OCI-LY7 (cell line): ENCODE measurements around the gene CLCN6. TPM values are rescaled to one million over a fixed set of nuclear protein-coding genes. Genes with fewer than 3 reads are reported as not detected.

Experiments
- BruUV-seq: library from RNA; stranded (reverse); fragments of 400-500 nt; replicated peaks from 2 replicates; lab custom pipeline; 2021; lab: Mats Ljungman, UMichigan
- CTCF ChIA-PET: fragments of 300-600 bp; sonication (Branson Sonifier 250); formaldehyde crosslinking; loops from one replicate; lab custom pipeline; 2022; ENCODE audit warnings: antibody characterized with exemption; ENCODE audit not compliant: unreplicated experiment; lab: Charles Lee
- POLR2A ChIA-PET: fragments of 300-600 bp; sonication (Branson Sonifier 250); formaldehyde crosslinking; loops from one replicate; lab custom pipeline; 2022; ENCODE audit warnings: antibody characterized with exemption; lab: Charles Lee
- DNase-seq: peaks from one replicate; pipeline ENCODE4 v3.0.0-alpha.2; 2015; ENCODE audit warnings: low spot score
- H2AFZ ChIP-seq: fragments of 200-600 bp; sonication (generic), shearing (Covaris generic); 2 replicates; pipeline ENCODE4 v1.6.1; 2014; ENCODE audit warnings: mild to moderate bottlenecking, antibody characterized with exemption, low read length, moderate library complexity
- H3K27ac ChIP-seq: fragments of 200-600 bp; sonication (generic); 2 replicates; pipeline ENCODE4 v1.5.1; 2014; ENCODE audit warnings: mixed run types, low read depth, mild to moderate bottlenecking, moderate library complexity, low read length, inconsistent platforms; ENCODE audit not compliant: poor library complexity, severe bottlenecking
- H3K36me3 ChIP-seq: fragments of 200-600 bp; sonication (generic); 2 replicates; pipeline ENCODE4 v1.6.1; 2014; ENCODE audit warnings: mild to moderate bottlenecking, antibody characterized with exemption, low read length, moderate library complexity, mixed read lengths; ENCODE audit not compliant: insufficient read depth
- H3K4me1 ChIP-seq: fragments of 200-600 bp; sonication (generic); 2 replicates; pipeline ENCODE4 v1.5.1; 2014; ENCODE audit warnings: mild to moderate bottlenecking, low read length; ENCODE audit not compliant: insufficient read depth, poor library complexity, severe bottlenecking
- H3K4me2 ChIP-seq: fragments of 200-600 bp; sonication (generic); 2 replicates; pipeline ENCODE4 v1.6.1; 2014; ENCODE audit warnings: mild to moderate bottlenecking, low read length
- H3K4me3 ChIP-seq: fragments of 200-600 bp; sonication (generic); 2 replicates; pipeline ENCODE4 v1.5.1; 2014; ENCODE audit warnings: mild to moderate bottlenecking, low read depth, low read length; ENCODE audit not compliant: poor library complexity, severe bottlenecking
- H3K79me2 ChIP-seq: fragments of 200-600 bp; sonication (generic); 2 replicates; pipeline ENCODE4 v1.6.1; 2016; ENCODE audit warnings: low read depth, mild to moderate bottlenecking, low read length, moderate library complexity, mixed read lengths; ENCODE audit not compliant: insufficient read depth
- H3K9me2 ChIP-seq: fragments of 200-600 bp; sonication (generic); 2 replicates; pipeline ENCODE4 v1.6.1; 2016; ENCODE audit warnings: mild to moderate bottlenecking, low read length, mixed read lengths; ENCODE audit not compliant: insufficient read depth
- H3K9me3 ChIP-seq: fragments of 200-600 bp; sonication (generic); 2 replicates; pipeline ENCODE4 v1.6.1; 2014; ENCODE audit warnings: mild to moderate bottlenecking, mixed run types, low read length, mixed read lengths
- H4K20me1 ChIP-seq: fragments of 200-600 bp; sonication (generic); 2 replicates; pipeline ENCODE4 v1.6.1; 2014; ENCODE audit warnings: mild to moderate bottlenecking, antibody characterized with exemption, low read length, moderate library complexity, mixed read lengths; ENCODE audit not compliant: insufficient read depth
- CTCF ChIP-seq: fragments of 200-600 bp; sonication (generic); conservative IDR thresholded peaks from 2 replicates; pipeline ENCODE4 v1.5.1; 2014; ENCODE audit warnings: mild to moderate bottlenecking, antibody characterized with exemption, low read length, moderate library complexity, mixed read lengths
- EZH2phosphoT487 ChIP-seq: fragments of 200-600 bp; sonication (generic); IDR thresholded peaks from 2 replicates; pipeline ENCODE4 v1.6.1; 2018; ENCODE audit warnings: low read depth, borderline replicate concordance, mild to moderate bottlenecking, mixed run types, antibody characterized with exemption, low read length, moderate library complexity, mixed read lengths
- intact Hi-C: fragments of 100-400 bp; cut with micrococcal nuclease; formaldehyde crosslinking; loops from one replicate; pipeline ENCODE4 v1.10.0; 2022; ENCODE audit not compliant: unreplicated experiment
- total RNA-seq, 2 experiments: library from RNA; depleted of rRNA in 1 of 2; stranded (reverse); fragments of >200 nt in 1 of 2; shearing (Covaris generic) in 1 of 2; gene quantifications; 2 replicates each; pipeline ENCODE4 v1.2.3, GENCODE V29; 2014 to 2022

Gene CLCN6
- total RNA-seq, 2 experiments from 2014 or later, result 19.7 to 65.8 TPM

- Histone ChIP-seq H3K4me2 (no peak overlapping the region), H3K4me3 (no peak overlapping the region), H2AFZ (no peak overlapping the region), H3K36me3 (peaks cover 78% of the 10 kb centered on the region), H3K9me2 (no peaks in the 10 kb centered on the region), H3K79me2 (no peaks in the 10 kb centered on the region), H4K20me1 (no peaks in the 10 kb centered on the region), H3K9me3 (no peaks in the 10 kb centered on the region), H3K4me1 (no peaks in the 10 kb centered on the region), H3K27ac (no peak overlapping the region)
- POLR2A ChIA-PET, result no interaction called here
- TF ChIP-seq EZH2phosphoT487 (no peak), CTCF (no peak)
- no TSS peak for BruUV-seq
- CTCF ChIA-PET, result no interaction called here
- intact Hi-C loops, result no loop called here
- DNase-seq, result no peak
These were observed 16.1 kb downstream of the CLCN6 start for GRCh38 chr1:11822091-11822490.

GRCh38 chr1:11823366-11824137 lies 17.6 kb downstream of the CLCN6 start:
- H4K20me1 ChIP-seq, result no peaks in the 10 kb centered on the region
- no peaks in the 10 kb centered on the region for H3K79me2 ChIP-seq
- POLR2A ChIA-PET, result no interaction called here
- no peak overlapping the region for H3K27ac ChIP-seq
- H3K36me3 ChIP-seq, result peaks cover 80% of the 10 kb centered on the region
- no peak overlapping the region for H3K4me2 ChIP-seq
- no peaks in the 10 kb centered on the region for H3K9me3 ChIP-seq
- no peak for DNase-seq
- no peaks in the 10 kb centered on the region for H3K9me2 ChIP-seq
- BruUV-seq, result no TSS peak
- H3K4me1 ChIP-seq, result no peaks in the 10 kb centered on the region
- intact Hi-C loops, result no loop called here
- CTCF ChIA-PET, result no interaction called here
- no peak overlapping the region for H2AFZ ChIP-seq
- H3K4me3 ChIP-seq, result no peak overlapping the region
- TF ChIP-seq EZH2phosphoT487, result no peak
- TF ChIP-seq CTCF, result no peak

GRCh38 chr1:11825131-11825530 lies 19.1 kb downstream of the CLCN6 start:
- DNase-seq, result no peak
- BruUV-seq, result no TSS peak
- TF ChIP-seq EZH2phosphoT487 (no peak), CTCF (no peak)
- Histone ChIP-seq H4K20me1 (no peaks in the 10 kb centered on the region), H3K4me2 (no peak overlapping the region), H2AFZ (no peak overlapping the region), H3K4me1 (no peaks in the 10 kb centered on the region), H3K9me3 (no peaks in the 10 kb centered on the region), H3K4me3 (no peak overlapping the region), H3K79me2 (no peaks in the 10 kb centered on the region), H3K27ac (no peak overlapping the region), H3K36me3 (peaks cover 81% of the 10 kb centered on the region), H3K9me2 (no peaks in the 10 kb centered on the region)
- CTCF ChIA-PET, result no interaction called here
- POLR2A ChIA-PET, result interaction anchor here (1.3 kb wide), 2 partner anchors 10 to 87 kb away, joined by 3 read pairs; no protein-coding TSS in a partner anchor
- intact Hi-C loops, result no loop called here
